ENCODE results near the gene ADD2. TPM values are rescaled to one million over a fixed set of nuclear protein-coding genes. Genes with fewer than 3 reads are reported as not detected.

Gene ADD2
- total RNA-seq, 3 donors from 2014 or later (not counting 1 experiment from before 2014, with no cell fraction given): 0.16 to 1.4 (median 0.40) TPM

DNA sequence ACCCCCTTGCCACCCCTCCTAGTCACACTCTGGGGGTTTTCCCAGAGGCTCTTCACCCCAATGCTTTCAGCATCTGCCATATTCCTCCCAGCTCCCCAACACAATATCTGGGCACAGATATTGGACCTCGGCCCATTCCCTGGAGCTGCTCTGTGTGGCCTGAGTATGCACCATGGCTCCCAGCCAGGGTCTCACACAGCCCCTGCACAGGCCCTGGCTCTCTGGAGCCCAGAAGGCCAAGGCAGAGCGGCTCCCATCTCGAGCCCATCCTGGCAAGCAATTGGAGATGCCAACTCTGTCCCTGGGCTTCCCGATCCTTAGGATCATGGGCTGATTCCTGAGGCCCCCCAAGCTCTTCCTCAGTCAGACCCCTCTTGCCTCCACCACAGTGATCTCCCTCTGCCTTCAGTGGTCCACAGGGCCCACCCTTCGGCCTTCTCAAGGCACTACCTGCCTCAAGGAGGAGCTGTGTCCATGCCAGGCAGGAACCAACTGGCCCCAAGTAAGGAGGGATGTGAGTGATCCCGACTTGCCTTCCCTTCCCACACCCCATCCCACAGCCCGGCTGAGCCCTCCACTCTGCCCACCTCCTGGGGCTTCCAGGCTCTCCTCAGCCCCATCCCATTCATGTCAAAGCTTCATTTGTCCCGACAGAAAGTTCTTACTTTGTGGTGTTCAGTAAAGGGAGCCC is 62.7 kb downstream of the ADD2 start:
- intact Hi-C loops (cut with micrococcal nuclease): no loop called here
- H3K4me3 Mint-ChIP-seq: no peak overlapping the region
- no peak for DNase-seq
- H3K4me1 Mint-ChIP-seq: no peaks in the 10 kb centered on the region
- H3K27me3 Mint-ChIP-seq (ENCODE audit: low read depth in 2 of 2): peaks cover 0 to 2% of the 10 kb centered on the region in 2 donors
- 78% methylated on average over 7 of the region's 8 CpGs for WGBS (ENCODE audit: insufficient coverage)
- no peaks in the 10 kb centered on the region for H3K9me3 ChIP-seq (ENCODE audit: control insufficient read depth, insufficient read depth, low read length)
- ATAC-seq: no peak
- no peaks in the 10 kb centered on the region for H3K36me3 ChIP-seq (ENCODE audit: control insufficient read depth, insufficient read depth, low read length)
- no peak overlapping the region for H3K4me3 ChIP-seq (ENCODE audit: low read length)
- TF ChIP-seq, protein P1, sequence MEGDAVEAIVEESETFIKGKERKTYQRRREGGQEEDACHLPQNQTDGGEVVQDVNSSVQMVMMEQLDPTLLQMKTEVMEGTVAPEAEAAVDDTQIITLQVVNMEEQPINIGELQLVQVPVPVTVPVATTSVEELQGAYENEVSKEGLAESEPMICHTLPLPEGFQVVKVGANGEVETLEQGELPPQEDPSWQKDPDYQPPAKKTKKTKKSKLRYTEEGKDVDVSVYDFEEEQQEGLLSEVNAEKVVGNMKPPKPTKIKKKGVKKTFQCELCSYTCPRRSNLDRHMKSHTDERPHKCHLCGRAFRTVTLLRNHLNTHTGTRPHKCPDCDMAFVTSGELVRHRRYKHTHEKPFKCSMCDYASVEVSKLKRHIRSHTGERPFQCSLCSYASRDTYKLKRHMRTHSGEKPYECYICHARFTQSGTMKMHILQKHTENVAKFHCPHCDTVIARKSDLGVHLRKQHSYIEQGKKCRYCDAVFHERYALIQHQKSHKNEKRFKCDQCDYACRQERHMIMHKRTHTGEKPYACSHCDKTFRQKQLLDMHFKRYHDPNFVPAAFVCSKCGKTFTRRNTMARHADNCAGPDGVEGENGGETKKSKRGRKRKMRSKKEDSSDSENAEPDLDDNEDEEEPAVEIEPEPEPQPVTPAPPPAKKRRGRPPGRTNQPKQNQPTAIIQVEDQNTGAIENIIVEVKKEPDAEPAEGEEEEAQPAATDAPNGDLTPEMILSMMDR (IDR thresholded peaks at IDR 0.05): no peak
- H3K27me3 ChIP-seq (ENCODE audit: control insufficient read depth, insufficient read depth, low read length): no peaks in the 10 kb centered on the region
- H3K4me1 ChIP-seq (ENCODE audit: control insufficient read depth, insufficient read depth, low read length): no peaks in the 10 kb centered on the region
- no peaks in the 10 kb centered on the region for H3K36me3 Mint-ChIP-seq
- no peaks in the 10 kb centered on the region for H3K9me3 Mint-ChIP-seq
- no peak overlapping the region for H3K27ac Mint-ChIP-seq
- H3K27ac ChIP-seq (ENCODE audit: low read length): no peak overlapping the region

DNA sequence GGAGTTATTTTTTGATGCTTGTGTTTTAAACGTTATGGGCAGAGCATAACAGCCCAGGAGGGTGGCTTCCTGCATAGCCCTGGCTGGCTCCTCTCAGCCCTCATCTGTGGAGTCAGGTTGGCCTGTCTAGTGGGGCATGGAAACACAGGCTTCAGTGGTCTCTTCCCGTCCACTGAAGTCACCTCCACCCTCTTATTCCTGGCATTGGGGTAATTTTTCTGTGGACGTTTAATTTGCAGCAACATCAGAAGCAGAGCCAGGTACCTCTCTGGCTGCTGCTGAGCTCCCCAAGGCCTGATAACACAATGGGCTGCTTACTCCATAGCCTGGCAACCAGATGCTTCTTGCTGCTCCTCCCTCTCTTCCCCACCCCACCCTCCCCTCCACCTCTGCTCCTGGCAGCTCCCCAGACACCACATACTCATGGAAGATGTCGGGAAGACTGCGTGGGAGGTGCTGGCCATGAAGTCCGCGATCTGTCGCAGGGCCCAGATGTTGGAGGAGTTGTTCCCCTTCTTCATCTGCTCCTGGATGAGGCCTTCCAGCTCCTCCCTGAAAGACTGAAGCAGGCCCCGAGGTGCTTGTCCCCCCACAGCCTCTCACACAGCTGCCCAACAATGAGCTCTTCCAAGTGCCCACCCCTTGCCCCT is 64.0 kb downstream of the ADD2 start:
- 85% methylated on average over 9 of the region's 9 CpGs for WGBS (ENCODE audit: insufficient coverage)
- no peak for ATAC-seq
- intact Hi-C loops (cut with micrococcal nuclease): no loop called here
- Mint-ChIP-seq H3K9me3 (no peaks in the 10 kb centered on the region), H3K4me1 (no peaks in the 10 kb centered on the region), H3K27ac (no peak overlapping the region), H3K27me3 (ENCODE audit: low read depth in 2 of 2) (peaks cover 6 to 8% of the 10 kb centered on the region in 2 donors), H3K36me3 (no peaks in the 10 kb centered on the region), H3K4me3 (no peak overlapping the region)
- TF ChIP-seq, protein P1 (IDR thresholded peaks at IDR 0.05): no peak
- no peak for DNase-seq
- no peak overlapping the region for H3K4me3 ChIP-seq (ENCODE audit: low read length)
- no peak overlapping the region for H3K27ac ChIP-seq (ENCODE audit: low read length)
- H3K36me3 ChIP-seq (ENCODE audit: control insufficient read depth, insufficient read depth, low read length): no peaks in the 10 kb centered on the region
- no peaks in the 10 kb centered on the region for H3K4me1 ChIP-seq (ENCODE audit: control insufficient read depth, insufficient read depth, low read length)
- no peaks in the 10 kb centered on the region for H3K27me3 ChIP-seq (ENCODE audit: control insufficient read depth, insufficient read depth, low read length)
- H3K9me3 ChIP-seq (ENCODE audit: control insufficient read depth, insufficient read depth, low read length): no peaks in the 10 kb centered on the region

DNA sequence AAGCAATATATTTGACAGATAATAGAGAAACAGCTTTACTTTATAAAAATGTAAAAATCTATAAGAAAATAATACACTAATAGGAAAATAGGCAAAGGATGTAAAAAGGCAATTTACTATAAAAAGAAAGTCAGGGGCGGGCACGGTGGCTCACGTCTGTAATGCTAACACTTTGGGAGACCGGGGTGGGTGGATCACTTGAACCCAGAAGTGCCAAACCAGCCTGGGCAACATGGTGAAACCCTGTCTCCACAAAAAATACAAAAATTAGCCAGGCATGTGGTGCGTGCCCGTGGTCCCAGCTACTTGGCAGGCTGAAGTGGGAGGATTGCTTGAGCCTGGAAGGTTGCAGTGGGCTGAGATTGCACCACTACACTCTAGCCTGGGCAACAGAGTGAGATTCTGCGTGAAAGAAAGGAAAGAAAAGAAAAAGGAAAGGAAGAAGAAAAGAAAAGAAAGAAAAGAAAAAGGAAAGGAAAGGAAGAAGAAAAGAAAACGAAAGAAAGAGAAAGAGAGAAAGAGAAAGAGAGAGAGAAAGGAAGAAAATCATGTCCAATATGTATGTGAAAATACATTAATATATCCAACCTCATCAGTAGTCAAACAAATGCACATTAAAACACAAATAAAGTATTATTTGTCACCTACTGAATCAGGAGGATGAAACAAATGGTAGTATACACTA is 65.1 kb downstream of the ADD2 start:
- Histone ChIP-seq H3K4me1 (ENCODE audit: control insufficient read depth, insufficient read depth, low read length) (no peaks in the 10 kb centered on the region), H3K27ac (ENCODE audit: low read length) (no peak overlapping the region), H3K27me3 (ENCODE audit: control insufficient read depth, insufficient read depth, low read length) (no peaks in the 10 kb centered on the region), H3K4me3 (ENCODE audit: low read length) (no peak overlapping the region), H3K36me3 (ENCODE audit: control insufficient read depth, insufficient read depth, low read length) (no peaks in the 10 kb centered on the region), H3K9me3 (ENCODE audit: control insufficient read depth, insufficient read depth, low read length) (no peaks in the 10 kb centered on the region)
- TF ChIP-seq, protein P1 (IDR thresholded peaks at IDR 0.05): no peak
- Mint-ChIP-seq H3K9me3 (no peaks in the 10 kb centered on the region), H3K36me3 (no peaks in the 10 kb centered on the region), H3K4me3 (no peak overlapping the region), H3K4me1 (no peaks in the 10 kb centered on the region), H3K27me3 (ENCODE audit: low read depth in 2 of 2) (peaks cover 10 to 14% of the 10 kb centered on the region in 2 donors), H3K27ac (no peak overlapping the region)
- no peak for ATAC-seq
- 90% methylated on average over 7 of the region's 8 CpGs for WGBS (ENCODE audit: insufficient coverage)
- no peak for DNase-seq
- intact Hi-C loops (cut with micrococcal nuclease): no loop called here
